GM13976 (cell line): Measurements from ENCODE around the gene MALRD1.

ENCODE experiments used
- DNase-seq: peaks from one replicate; pipeline ENCODE4 v3.0.0; 2012; ENCODE audit warnings: low spot score
- in situ Hi-C: fragments of 300-500 bp; cut with MboI; formaldehyde crosslinking; loops from one replicate; pipeline ENCODE4 v1.12.0; 2022; ENCODE audit warnings: low sequenced_read_pairs, mixed read lengths, inconsistent platforms; ENCODE audit not compliant: unreplicated experiment
- TF ChIP-seq, protein P1 (sequence below): IDR thresholded peaks from 2 replicates; pipeline ENCODE4 v1.5.1; 2012; ENCODE audit warnings: borderline replicate concordance, mild to moderate bottlenecking; ENCODE audit not compliant: insufficient read depth; ENCODE audit errors: extremely low read depth, missing control alignments, control extremely low read depth

Gene MALRD1

DNA sequence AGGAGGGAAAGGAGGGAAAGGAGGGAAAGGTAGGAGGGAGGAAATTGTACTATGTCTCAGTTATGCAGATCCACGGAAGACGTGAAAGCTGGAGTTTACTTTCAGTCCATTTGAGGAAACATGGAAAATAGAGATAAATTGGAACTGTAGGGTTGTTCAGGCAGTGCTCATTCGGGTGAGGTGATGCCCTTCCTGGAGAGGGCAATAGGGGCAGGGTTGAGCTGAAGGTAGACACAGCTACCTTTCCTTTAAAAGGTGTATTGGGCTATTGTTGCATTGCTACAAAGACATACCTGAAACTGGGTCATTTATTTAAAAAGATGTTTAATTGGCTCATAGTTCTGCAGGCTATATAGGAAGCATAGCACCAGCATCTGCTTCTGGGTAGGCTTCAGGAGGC is 650.7 kb downstream of the MALRD1 start:
- TF ChIP-seq, protein P1, sequence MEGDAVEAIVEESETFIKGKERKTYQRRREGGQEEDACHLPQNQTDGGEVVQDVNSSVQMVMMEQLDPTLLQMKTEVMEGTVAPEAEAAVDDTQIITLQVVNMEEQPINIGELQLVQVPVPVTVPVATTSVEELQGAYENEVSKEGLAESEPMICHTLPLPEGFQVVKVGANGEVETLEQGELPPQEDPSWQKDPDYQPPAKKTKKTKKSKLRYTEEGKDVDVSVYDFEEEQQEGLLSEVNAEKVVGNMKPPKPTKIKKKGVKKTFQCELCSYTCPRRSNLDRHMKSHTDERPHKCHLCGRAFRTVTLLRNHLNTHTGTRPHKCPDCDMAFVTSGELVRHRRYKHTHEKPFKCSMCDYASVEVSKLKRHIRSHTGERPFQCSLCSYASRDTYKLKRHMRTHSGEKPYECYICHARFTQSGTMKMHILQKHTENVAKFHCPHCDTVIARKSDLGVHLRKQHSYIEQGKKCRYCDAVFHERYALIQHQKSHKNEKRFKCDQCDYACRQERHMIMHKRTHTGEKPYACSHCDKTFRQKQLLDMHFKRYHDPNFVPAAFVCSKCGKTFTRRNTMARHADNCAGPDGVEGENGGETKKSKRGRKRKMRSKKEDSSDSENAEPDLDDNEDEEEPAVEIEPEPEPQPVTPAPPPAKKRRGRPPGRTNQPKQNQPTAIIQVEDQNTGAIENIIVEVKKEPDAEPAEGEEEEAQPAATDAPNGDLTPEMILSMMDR, result no peak
- no peak for DNase-seq
- in situ Hi-C loops, result no loop called here

DNA sequence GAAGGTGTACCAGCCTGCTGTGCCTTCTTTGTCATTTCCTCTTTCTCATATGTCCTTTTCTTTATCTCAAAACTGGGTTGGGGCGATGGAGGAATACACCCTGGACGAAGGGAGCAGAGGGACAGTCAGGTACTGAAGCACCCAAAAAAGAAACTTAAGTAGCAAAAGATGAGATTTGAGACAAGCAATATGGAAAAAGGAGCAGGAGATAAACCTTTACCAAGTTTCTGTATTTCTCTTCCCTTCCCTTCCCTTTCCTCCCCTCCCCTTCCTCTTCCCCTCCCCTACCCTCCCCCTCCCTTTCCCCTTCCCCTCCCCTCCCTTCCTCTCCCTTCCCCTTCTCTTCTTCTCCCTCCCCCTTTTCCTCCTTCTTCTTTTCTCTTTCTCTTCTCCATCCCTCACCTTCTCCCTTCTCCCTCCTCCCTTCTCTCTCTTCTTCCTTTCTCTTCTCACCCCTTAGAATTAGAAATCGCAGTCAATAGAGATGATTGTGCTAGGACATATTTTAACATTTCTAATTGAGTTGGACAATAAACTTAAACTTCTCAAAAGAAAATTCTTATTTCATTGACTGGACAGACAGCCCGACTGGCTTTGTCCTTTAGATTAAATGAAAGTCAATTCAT is 652.9 kb downstream of the MALRD1 start:
- no peak for DNase-seq
- in situ Hi-C loops, result no loop called here

DNA sequence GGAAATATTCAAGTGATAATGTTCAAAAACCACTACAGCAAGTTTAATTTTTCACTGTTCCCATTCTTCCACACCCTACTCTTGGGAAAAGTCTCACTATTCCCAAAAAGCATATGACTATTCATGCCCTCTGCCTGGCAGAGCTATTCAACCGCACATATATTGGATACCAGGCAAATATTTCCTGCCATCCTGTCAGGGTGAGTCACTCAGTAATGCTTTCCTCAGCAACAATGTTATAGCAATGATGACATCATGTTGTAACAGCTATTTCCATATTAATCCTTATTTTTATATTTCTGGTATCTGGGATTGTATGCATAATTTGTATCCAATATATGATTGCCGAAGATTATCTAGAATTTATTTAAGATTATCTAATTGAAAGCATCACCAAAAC is 653.6 kb downstream of the MALRD1 start:
- in situ Hi-C loops, result no loop called here

More for the DNA sequence above, 652.9 kb downstream of the MALRD1 start:
- TF ChIP-seq, protein P1, result no peak

DNA sequence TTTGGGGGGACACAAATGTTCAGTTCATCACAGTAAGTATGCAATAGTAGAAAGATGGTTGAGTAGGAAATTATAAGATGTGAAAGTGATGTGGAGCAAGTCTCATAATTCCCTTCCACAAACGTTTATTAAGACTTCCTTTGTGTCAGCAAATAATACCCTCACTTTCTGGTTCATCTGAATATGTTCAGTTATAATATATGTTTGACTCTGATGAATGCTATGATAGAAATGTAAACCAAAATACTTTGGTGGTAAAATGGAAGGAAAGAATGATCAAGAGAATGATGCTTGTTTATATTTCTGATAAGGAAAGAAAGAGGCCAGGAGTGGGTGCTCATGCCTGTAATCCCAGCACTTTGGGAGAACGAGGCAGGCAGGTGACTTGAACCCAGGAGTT is 655.9 kb downstream of the MALRD1 start:
- in situ Hi-C loops, result no loop called here
- DNase-seq, result no peak
- TF ChIP-seq, protein P1, result no peak

More for the DNA sequence above, 653.6 kb downstream of the MALRD1 start:
- TF ChIP-seq, protein P1, result no peak
- no peak for DNase-seq

DNA sequence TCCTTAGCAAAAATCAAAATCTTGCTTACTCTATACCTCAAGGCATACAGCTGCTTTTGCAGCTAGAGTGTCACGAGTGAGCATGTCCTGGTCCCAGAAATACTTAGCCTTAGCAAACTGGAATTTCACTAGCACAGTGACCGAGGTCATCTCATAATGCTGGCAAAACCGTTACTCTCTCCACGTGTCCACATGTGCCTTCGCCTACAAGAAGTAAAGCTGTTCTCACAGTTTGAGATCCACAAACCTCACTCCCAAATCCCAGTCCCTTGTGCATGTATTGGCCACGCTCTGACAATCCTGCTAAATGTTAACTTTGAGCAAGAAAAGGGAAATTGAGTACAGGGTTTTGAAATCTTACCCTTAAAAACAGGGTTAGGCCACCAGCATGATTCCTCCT is 656.6 kb downstream of the MALRD1 start:
- TF ChIP-seq, protein P1, result no peak
- in situ Hi-C loops, result no loop called here

DNA sequence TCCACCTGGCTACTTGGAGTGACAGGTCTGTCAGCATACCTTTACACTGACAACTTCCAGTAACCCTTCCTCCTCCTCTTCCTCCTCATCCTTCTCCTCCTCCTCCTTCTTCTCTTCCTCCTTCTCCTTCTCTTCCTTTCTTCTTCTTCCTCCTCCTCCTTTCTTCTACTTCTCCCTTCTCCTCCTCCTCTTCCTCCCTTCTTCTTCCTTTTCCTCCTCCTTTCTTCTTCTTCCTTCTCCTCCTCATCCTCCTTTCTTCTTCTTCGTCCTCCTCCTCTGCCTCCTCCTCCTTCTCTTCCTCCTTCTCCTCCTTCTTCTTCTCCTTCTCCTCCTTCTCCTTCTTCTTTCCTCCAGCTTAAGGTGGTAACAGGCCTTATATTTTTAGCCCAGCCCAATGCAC is 658.3 kb downstream of the MALRD1 start:
- no peak for DNase-seq
- in situ Hi-C loops, result no loop called here
- TF ChIP-seq, protein P1, result no peak

More for the DNA sequence above, 656.6 kb downstream of the MALRD1 start:
- no peak for DNase-seq
